Lung (tissue), 12 donors: Measurements from ENCODE around the gene HOXA9. TPM values are rescaled to one million over a fixed set of nuclear protein-coding genes. Genes with fewer than 3 reads are reported as not detected.

Source experiments
- ATAC-seq: fragments of 200-7000 bp; cut with Tn5 transposase; one replicate; pipeline ENCODE4 v1.9.1; 2020; ENCODE audit warnings: moderate number of reproducible peaks; ENCODE audit not compliant: insufficient read depth, low FRiP score
- DNase-seq, 3 donors: peaks; one replicate each; pipeline ENCODE4 v3.0.0-alpha.2; 2013 to 2017
- H3K27ac ChIP-seq, 2 donors: one replicate each; pipeline ENCODE4 v1.5.1; 2013; ENCODE audit warnings: mild to moderate bottlenecking in 2 of 2, moderate library complexity in 2 of 2, control low read depth in 1 of 2, inconsistent platforms in 1 of 2, low read depth in 1 of 2, low read length in 1 of 2
- H3K27me3 ChIP-seq, 3 donors: one replicate each; pipeline ENCODE4 v1.5.1; 2013; ENCODE audit warnings: low read length in 2 of 3; ENCODE audit not compliant: control insufficient read depth in 3 of 3, insufficient read depth in 3 of 3
- H3K36me3 ChIP-seq, 4 donors: one replicate each; pipeline ENCODE4 v1.5.1; 2013; ENCODE audit warnings: low read length in 4 of 4, mild to moderate bottlenecking in 1 of 4, moderate library complexity in 1 of 4; ENCODE audit not compliant: control insufficient read depth in 4 of 4, insufficient read depth in 4 of 4
- H3K4me1 ChIP-seq, 5 donors: one replicate each; pipeline ENCODE4 v1.5.1; 2013; ENCODE audit warnings: low read length in 5 of 5, mild to moderate bottlenecking in 2 of 5, moderate library complexity in 1 of 5; ENCODE audit not compliant: control insufficient read depth in 5 of 5, insufficient read depth in 5 of 5
- H3K4me3 ChIP-seq: one replicate; pipeline ENCODE4 v1.5.1; 2013; ENCODE audit warnings: mild to moderate bottlenecking, control low read depth, moderate library complexity
- H3K9ac ChIP-seq, 2 donors: one replicate each; pipeline ENCODE4 v1.5.1; 2013; ENCODE audit warnings: low read length in 2 of 2, control low read depth in 1 of 2; ENCODE audit not compliant: insufficient read depth in 1 of 2
- H3K9me3 ChIP-seq, 4 donors: one replicate each; pipeline ENCODE4 v1.5.1; 2013; ENCODE audit warnings: low read length in 3 of 4, mild to moderate bottlenecking in 1 of 4, moderate library complexity in 1 of 4; ENCODE audit not compliant: control insufficient read depth in 4 of 4, insufficient read depth in 3 of 4
- WGBS, 2 donors: extraction: QIAGEN DNeasy Blood & Tissue Kit; methylation state at CpG; one replicate each; pipeline ENCODE4 v1.1.7; 2013; 5-methylcytosine and 5-hydroxymethylcytosine counted together
- polyA plus RNA-seq, 2 donors: library from polyadenylated mRNA; stranded (reverse); fragments of 200-250 nt; gene quantifications; one replicate each; pipeline ENCODE4 v1.2.1, GENCODE V29; 2013
- total RNA-seq, 2 donors: library from RNA; depleted of rRNA in 1 of 2; stranded (reverse); fragments of >200 nt in 1 of 2; gene quantifications; one replicate each; pipeline ENCODE4 v1.2.1, GENCODE V29; 2014 to 2021
- TF ChIP-seq, protein P1 (sequence below): IDR thresholded peaks from 2 replicates; pipeline ENCODE4 v1.5.1; 2012; ENCODE audit warnings: mild to moderate bottlenecking; ENCODE audit errors: control extremely low read depth, extremely low read depth
- donor health status: control.
- donor health status: control.
- donor health status: Bipolar disorder and iron deficiency.
- donor health status: healthy.
- donor health status: DM: yes; HTN: yes; CAD: no.

The HOXA9 gene
- total and polyA plus RNA-seq, 4 donors, result 0.11 to 0.85 (median 0.43) TPM

DNA sequence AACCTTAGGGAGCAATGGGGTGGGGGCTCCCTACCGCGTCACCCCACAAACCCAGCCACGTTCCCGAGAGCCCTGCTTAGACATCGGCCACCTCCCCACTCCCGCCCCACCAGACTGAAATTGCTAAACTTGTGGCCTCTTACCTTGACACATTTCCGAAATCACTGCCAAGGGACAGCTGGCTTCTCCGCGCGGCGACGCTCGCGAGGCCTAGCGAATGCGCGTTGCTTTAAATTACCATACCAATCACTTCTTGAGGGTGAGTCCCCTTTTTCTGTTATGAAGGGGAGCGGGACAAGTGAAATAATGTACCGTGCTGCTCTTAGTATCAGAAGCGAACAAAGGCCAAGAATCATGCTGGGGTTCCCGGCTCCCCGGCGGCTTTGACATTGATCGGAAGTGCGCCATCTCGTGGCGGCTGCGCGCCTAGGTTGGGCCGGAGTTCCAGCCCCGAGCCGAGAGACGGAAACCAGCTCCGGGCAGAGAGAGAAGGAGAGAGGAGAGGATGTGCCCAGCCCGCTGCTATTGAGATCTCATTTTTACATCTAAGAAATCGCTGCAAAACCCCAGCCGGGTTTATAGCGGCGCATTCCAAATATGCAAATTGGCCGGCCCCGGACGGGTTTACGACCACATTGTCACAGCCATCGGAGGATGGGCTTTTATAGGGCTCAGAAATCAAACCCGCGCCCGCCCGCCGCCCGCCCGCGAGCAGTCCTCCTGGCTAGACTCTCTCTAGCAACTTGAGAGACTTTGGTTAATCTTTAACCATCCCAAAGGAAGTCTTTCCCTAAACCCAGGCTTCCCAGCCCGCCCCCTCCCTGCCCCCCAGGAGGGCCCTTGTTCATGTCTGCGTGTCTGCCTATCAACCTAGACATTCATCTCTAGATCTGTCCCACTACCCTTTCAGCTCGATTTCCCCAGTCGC is 14.4 kb upstream of the HOXA9 start:
- H3K4me3 ChIP-seq, result no peak overlapping the region
- H3K9ac ChIP-seq, result no peak overlapping the region
- DNase-seq (peak; percentile 83 to 86 (median 83)), ATAC-seq (peak; percentile 59)
- H3K27ac ChIP-seq, result no peak overlapping the region
- peaks cover 17 to 97% (median 84%) of the 10 kb centered on the region in 3 donors for H3K27me3 ChIP-seq
- H3K36me3 ChIP-seq, result no peaks in the 10 kb centered on the region
- 12 to 15% methylated on average over 56 of the region's 56 CpGs for WGBS, 2 donors
- peaks cover 0 to 9% (median 0%) of the 10 kb centered on the region in 4 donors for H3K9me3 ChIP-seq
- H3K4me1 ChIP-seq, result peaks cover 0 to 19% (median 9%) of the 10 kb centered on the region in 5 donors
- TF ChIP-seq, protein P1, sequence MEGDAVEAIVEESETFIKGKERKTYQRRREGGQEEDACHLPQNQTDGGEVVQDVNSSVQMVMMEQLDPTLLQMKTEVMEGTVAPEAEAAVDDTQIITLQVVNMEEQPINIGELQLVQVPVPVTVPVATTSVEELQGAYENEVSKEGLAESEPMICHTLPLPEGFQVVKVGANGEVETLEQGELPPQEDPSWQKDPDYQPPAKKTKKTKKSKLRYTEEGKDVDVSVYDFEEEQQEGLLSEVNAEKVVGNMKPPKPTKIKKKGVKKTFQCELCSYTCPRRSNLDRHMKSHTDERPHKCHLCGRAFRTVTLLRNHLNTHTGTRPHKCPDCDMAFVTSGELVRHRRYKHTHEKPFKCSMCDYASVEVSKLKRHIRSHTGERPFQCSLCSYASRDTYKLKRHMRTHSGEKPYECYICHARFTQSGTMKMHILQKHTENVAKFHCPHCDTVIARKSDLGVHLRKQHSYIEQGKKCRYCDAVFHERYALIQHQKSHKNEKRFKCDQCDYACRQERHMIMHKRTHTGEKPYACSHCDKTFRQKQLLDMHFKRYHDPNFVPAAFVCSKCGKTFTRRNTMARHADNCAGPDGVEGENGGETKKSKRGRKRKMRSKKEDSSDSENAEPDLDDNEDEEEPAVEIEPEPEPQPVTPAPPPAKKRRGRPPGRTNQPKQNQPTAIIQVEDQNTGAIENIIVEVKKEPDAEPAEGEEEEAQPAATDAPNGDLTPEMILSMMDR, result peak; percentile 35

DNA sequence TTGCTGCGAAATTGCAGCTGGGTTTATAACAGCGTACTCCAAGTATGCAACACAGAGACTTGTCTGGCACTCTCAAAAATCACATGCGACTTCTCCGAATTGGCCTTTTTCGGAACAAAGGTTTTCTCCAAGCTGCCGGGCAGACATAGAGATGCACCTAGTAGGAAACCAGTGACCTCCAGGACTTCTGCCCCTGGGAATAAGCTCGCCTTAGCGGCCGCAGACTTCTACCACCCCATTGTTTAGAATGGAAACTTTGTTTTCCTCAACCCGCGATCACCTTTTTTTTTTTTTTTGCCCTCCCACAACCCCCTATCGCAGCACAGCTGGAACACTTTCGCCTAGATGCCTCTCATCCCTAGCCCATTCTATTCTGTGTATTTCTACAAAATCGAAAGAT is 13.7 kb upstream of the HOXA9 start:
- DNase-seq (peak in 2 of 3 donors; percentile 19 to 24), ATAC-seq (no peak)
- WGBS, 2 donors, result 57 to 72% methylated on average over 14 of the region's 14 CpGs
- no peak overlapping the region for H3K9ac ChIP-seq
- H3K27ac ChIP-seq, result no peak overlapping the region
- TF ChIP-seq, protein P1, result no peak
- no peaks in the 10 kb centered on the region for H3K36me3 ChIP-seq
- H3K9me3 ChIP-seq, result peaks cover 0 to 6% (median 0%) of the 10 kb centered on the region in 4 donors
- peaks cover 20 to 98% (median 83%) of the 10 kb centered on the region in 3 donors for H3K27me3 ChIP-seq
- peaks cover 0 to 18% (median 11%) of the 10 kb centered on the region in 5 donors for H3K4me1 ChIP-seq
- H3K4me3 ChIP-seq, result no peak overlapping the region

DNA sequence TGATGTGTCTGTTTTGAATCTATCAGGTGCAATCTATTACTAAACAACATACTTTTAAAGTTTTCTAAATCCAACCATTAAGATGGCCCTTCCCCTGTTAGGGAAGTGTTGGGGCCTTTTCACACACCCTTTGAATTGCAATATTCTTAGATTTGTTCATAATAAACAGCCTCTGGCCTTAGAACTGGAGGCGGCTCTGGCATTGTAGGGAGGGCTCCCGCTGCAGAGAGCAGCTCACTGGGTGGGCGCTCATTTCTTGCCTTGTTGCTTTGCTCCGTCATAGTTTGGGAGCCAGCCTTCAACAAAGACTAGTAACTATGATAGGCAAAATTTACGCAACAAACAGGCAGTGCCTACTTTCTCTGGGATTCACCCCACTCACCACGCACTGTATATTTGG is 13.0 kb upstream of the HOXA9 start:
- H3K4me1 ChIP-seq, result peaks cover 0 to 17% (median 8%) of the 10 kb centered on the region in 5 donors
- no peak overlapping the region for H3K9ac ChIP-seq
- H3K27ac ChIP-seq, result no peak overlapping the region
- H3K27me3 ChIP-seq, result peaks cover 23 to 92% (median 77%) of the 10 kb centered on the region in 3 donors
- H3K9me3 ChIP-seq, result peaks cover 0 to 9% (median 0%) of the 10 kb centered on the region in 4 donors
- peak in 1 of 3 donors; percentile 13 for DNase-seq
- ATAC-seq, result no peak
- WGBS, 2 donors, result 85 to 87% methylated on average over 6 of the region's 6 CpGs
- TF ChIP-seq, protein P1, result no peak
- no peaks in the 10 kb centered on the region for H3K36me3 ChIP-seq
- H3K4me3 ChIP-seq, result no peak overlapping the region
